SU-DHL-6 (cell line): Measurements from ENCODE around the gene UBE2J2.

Source experiments
- H2AFZ ChIP-seq: fragments of 200-600 bp; sonication (generic); 2 replicates; pipeline ENCODE4 v1.6.1; 2014; ENCODE audit warnings: low read depth, mild to moderate bottlenecking, moderate library complexity, mixed read lengths, antibody characterized with exemption, low read length; ENCODE audit not compliant: severe bottlenecking
- H3F3A ChIP-seq: fragments of 200-600 bp; shearing (Covaris generic); 2 replicates; pipeline ENCODE4 v1.6.0; 2016; ENCODE audit warnings: antibody characterized with exemption, mild to moderate bottlenecking; ENCODE audit not compliant: insufficient read depth
- H3K27ac ChIP-seq: fragments of 200-600 bp; sonication (generic); 2 replicates; pipeline ENCODE4 v1.5.1; 2016; ENCODE audit warnings: low read depth, mild to moderate bottlenecking, low read length, moderate library complexity, mixed read lengths
- H3K27me3 ChIP-seq: fragments of 200-600 bp; sonication (generic), shearing (Covaris generic); 2 replicates; pipeline ENCODE4 v1.6.0; 2014; ENCODE audit warnings: mild to moderate bottlenecking, low read length
- H3K36me3 ChIP-seq: fragments of 200-600 bp; sonication (generic); 2 replicates; pipeline ENCODE4 v1.6.1; 2014; ENCODE audit warnings: mild to moderate bottlenecking, low read length, mixed read lengths
- H3K4me2 ChIP-seq: fragments of 300-600, 200-600 bp; shearing (Covaris generic), sonication (generic); 2 replicates; pipeline ENCODE4 v1.6.0; 2014; ENCODE audit warnings: low read length, low read depth, mild to moderate bottlenecking; ENCODE audit not compliant: poor library complexity, severe bottlenecking
- H3K4me3 ChIP-seq: fragments of 200-600 bp; sonication (generic); 2 replicates; pipeline ENCODE4 v1.5.1; 2014; ENCODE audit warnings: antibody characterized with exemption, low read length, mild to moderate bottlenecking, mixed read lengths; ENCODE audit not compliant: insufficient read depth, poor library complexity, severe bottlenecking
- H3K79me2 ChIP-seq: fragments of 200-600 bp; sonication (generic); 2 replicates; pipeline ENCODE4 v1.6.1; 2014; ENCODE audit warnings: mild to moderate bottlenecking, low read length, moderate library complexity; ENCODE audit not compliant: insufficient read depth
- H3K9ac ChIP-seq: fragments of 200-600 bp; sonication (generic); 2 replicates; pipeline ENCODE4 v1.7.0; 2014; ENCODE audit warnings: mild to moderate bottlenecking, low read length
- H3K9me2 ChIP-seq: fragments of 200-600 bp; sonication (generic); replicated peaks from 2 replicates; pipeline ENCODE4 v1.6.1; 2014; ENCODE audit warnings: low read length; ENCODE audit not compliant: insufficient read depth
- H3K9me3 ChIP-seq: fragments of 200-600 bp; sonication (generic); 2 replicates; pipeline ENCODE4 v1.6.1; 2014; ENCODE audit warnings: low read length, mixed read lengths; ENCODE audit not compliant: insufficient read depth
- H4K20me1 ChIP-seq: fragments of 200-600 bp; sonication (generic); 2 replicates; pipeline ENCODE4 v1.6.1; 2014; ENCODE audit warnings: low read depth, mild to moderate bottlenecking, antibody characterized with exemption, low read length, moderate library complexity, mixed read lengths
- EZH2phosphoT487 ChIP-seq: fragments of 200-600 bp; sonication (generic), shearing (Covaris generic); conservative IDR thresholded peaks from 2 replicates; pipeline ENCODE4 v1.6.1; 2018; ENCODE audit warnings: mild to moderate bottlenecking, antibody characterized with exemption, low read length, moderate library complexity, mixed read lengths
- TF ChIP-seq, protein P1 (sequence below): fragments of 200-600 bp; sonication (generic); IDR thresholded peaks from one replicate; pipeline ENCODE4 v1.5.1; 2017; ENCODE audit warnings: antibody characterized with exemption, mild to moderate bottlenecking, low read length, moderate library complexity; ENCODE audit not compliant: insufficient read depth, poor library complexity, severe bottlenecking

The UBE2J2 gene

DNA sequence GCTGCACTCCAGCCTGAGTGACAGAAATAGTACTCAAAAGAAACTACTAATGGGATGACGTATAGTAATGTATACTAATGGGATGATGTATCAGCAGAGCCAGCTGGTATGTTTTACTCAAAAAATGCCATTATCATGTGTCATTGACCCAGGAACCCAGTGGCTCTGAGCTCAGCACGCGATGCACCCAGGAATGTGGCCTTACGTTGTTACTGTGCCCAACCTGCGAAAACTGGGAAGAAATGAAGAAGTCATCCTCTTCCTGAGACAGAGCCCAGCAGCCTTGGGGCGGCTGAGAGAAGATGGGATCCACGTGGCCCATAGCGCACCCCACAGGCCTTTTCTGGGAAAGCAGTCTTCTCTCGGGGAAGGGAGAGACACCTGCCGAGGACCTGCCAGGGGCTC is 8.8 kb downstream of the UBE2J2 start:
- Histone ChIP-seq H4K20me1 (no peaks in the 10 kb centered on the region), H3K79me2 (peaks cover 10% of the 10 kb centered on the region), H3K9ac (no peak overlapping the region), H3K4me2 (no peak overlapping the region), H3K27me3 (no peaks in the 10 kb centered on the region), H3K36me3 (no peaks in the 10 kb centered on the region), H3K4me3 (no peak overlapping the region), H2AFZ (no peak overlapping the region), H3F3A (no peaks in the 10 kb centered on the region), H3K9me3 (no peaks in the 10 kb centered on the region), H3K9me2 (no peaks in the 10 kb centered on the region), H3K27ac (no peak overlapping the region)
- TF ChIP-seq, protein P1, sequence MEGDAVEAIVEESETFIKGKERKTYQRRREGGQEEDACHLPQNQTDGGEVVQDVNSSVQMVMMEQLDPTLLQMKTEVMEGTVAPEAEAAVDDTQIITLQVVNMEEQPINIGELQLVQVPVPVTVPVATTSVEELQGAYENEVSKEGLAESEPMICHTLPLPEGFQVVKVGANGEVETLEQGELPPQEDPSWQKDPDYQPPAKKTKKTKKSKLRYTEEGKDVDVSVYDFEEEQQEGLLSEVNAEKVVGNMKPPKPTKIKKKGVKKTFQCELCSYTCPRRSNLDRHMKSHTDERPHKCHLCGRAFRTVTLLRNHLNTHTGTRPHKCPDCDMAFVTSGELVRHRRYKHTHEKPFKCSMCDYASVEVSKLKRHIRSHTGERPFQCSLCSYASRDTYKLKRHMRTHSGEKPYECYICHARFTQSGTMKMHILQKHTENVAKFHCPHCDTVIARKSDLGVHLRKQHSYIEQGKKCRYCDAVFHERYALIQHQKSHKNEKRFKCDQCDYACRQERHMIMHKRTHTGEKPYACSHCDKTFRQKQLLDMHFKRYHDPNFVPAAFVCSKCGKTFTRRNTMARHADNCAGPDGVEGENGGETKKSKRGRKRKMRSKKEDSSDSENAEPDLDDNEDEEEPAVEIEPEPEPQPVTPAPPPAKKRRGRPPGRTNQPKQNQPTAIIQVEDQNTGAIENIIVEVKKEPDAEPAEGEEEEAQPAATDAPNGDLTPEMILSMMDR, result no peak
- TF ChIP-seq EZH2phosphoT487, result no peak

DNA sequence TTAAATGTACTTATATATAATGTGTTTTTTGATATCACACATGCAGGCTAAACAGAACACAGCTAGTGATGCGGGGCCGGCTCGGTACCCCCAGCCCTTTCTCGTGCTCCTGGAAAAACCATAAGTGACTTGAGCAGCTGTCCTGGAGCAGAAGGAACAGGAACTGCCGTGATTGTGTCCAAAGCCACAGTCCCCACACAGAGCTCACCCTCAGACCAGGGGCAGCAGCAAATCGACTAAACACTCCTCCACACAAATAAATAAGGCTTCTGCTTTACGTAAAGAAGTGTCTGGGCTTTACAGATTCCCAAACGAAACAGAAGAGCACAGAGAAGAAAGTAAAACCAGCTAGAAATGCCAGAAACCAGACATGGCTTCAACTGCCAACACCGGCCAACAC is 9.6 kb downstream of the UBE2J2 start:
- Histone ChIP-seq H3K27me3 (no peaks in the 10 kb centered on the region), H3K4me3 (no peak overlapping the region), H3F3A (no peaks in the 10 kb centered on the region), H3K27ac (no peak overlapping the region), H3K9ac (no peak overlapping the region), H3K36me3 (no peaks in the 10 kb centered on the region), H4K20me1 (no peaks in the 10 kb centered on the region), H3K9me3 (no peaks in the 10 kb centered on the region), H3K4me2 (no peak overlapping the region), H3K9me2 (no peaks in the 10 kb centered on the region), H2AFZ (no peak overlapping the region), H3K79me2 (peaks cover 7% of the 10 kb centered on the region)
- TF ChIP-seq EZH2phosphoT487, result no peak
- TF ChIP-seq, protein P1, result no peak

DNA sequence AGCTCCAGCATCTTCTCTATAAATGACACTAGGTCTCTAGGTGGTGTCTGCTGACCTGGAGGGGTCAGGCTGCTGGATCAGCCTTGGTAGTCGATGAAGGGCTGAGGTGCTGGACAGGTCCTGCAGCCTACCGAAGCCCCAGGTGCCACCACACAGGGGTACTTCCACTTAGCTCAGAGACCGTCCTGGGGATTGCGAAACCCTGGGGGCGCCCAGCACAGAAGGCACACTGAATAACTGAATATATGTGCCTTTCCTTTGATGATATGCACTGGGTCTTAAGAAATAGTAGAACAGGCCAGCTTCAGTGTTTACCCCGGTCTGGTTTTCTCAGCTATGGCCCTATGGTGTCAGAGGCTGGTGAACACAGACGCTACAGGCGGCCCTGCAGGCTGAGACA is 10.9 kb downstream of the UBE2J2 start:
- Histone ChIP-seq H3K9ac (no peak overlapping the region), H3K79me2 (no peaks in the 10 kb centered on the region; the same call in none of the 2 replicates), H3K27ac (no peak overlapping the region)

More for the DNA sequence above, 10.9 kb downstream of the UBE2J2 start:
- Histone ChIP-seq H4K20me1 (no peaks in the 10 kb centered on the region), H3K4me2 (no peak overlapping the region), H3K9me2 (no peaks in the 10 kb centered on the region), H3K36me3 (no peaks in the 10 kb centered on the region), H3K9me3 (no peaks in the 10 kb centered on the region), H3F3A (no peaks in the 10 kb centered on the region), H3K4me3 (no peak overlapping the region), H3K27me3 (no peaks in the 10 kb centered on the region), H2AFZ (no peak overlapping the region)
- TF ChIP-seq EZH2phosphoT487, result no peak
- TF ChIP-seq, protein P1, result no peak
